CD4-positive, CD25-positive, alpha-beta regulatory T cell (primary cell): Measurements from ENCODE around the gene PAN2. TPM values are rescaled to one million over a fixed set of nuclear protein-coding genes. Genes with fewer than 3 reads are reported as not detected.

Experiments used
- ATAC-seq, 2 donors: fragments of 150-1000 bp; cut with Tn5 transposase; one replicate each; pipeline ENCODE4 v1.10.0; 2021; ENCODE audit warnings: low read depth in 2 of 2, moderate number of reproducible peaks in 2 of 2, moderate library complexity in 1 of 2
- DNase-seq, 3 donors: peaks; one replicate each; pipeline versions ENCODE4 v3.0.0 to v3.0.0-alpha.2; 2012 to 2022; ENCODE audit warnings: mixed read lengths in 1 of 3
- H3K27ac ChIP-seq: one replicate; pipeline ENCODE4 v1.7.0; 2013; ENCODE audit warnings: mild to moderate bottlenecking, low read length; ENCODE audit not compliant: insufficient read depth, poor library complexity, severe bottlenecking
- H3K27me3 ChIP-seq: one replicate; pipeline ENCODE4 v1.7.0; 2013; ENCODE audit warnings: low read length; ENCODE audit not compliant: control insufficient read depth, insufficient read depth
- H3K36me3 ChIP-seq: one replicate; pipeline ENCODE4 v1.7.0; 2013; ENCODE audit warnings: mild to moderate bottlenecking, low read length, moderate library complexity; ENCODE audit not compliant: control insufficient read depth, insufficient read depth
- H3K4me1 ChIP-seq: 2 replicates; pipeline ENCODE4 v1.7.0; 2013; ENCODE audit warnings: mild to moderate bottlenecking, low read length; ENCODE audit not compliant: insufficient read depth, control insufficient read depth, poor library complexity, severe bottlenecking
- H3K4me3 ChIP-seq: one replicate; pipeline ENCODE4 v1.7.0; 2013; ENCODE audit warnings: low read depth, mild to moderate bottlenecking, low read length, moderate library complexity
- H3K9me3 ChIP-seq, 2 experiments: 1 replicate in 1 of 2; 2 replicates in 1 of 2; pipeline ENCODE4 v1.7.0; 2013; ENCODE audit warnings: low read length in 2 of 2, mild to moderate bottlenecking in 1 of 2, moderate library complexity in 1 of 2; ENCODE audit not compliant: control insufficient read depth in 2 of 2
- H3K27ac Mint-ChIP-seq, 3 donors: one replicate each; pipeline ENCODE4 v1.8.0; 2020 to 2022; ENCODE audit warnings: mild to moderate bottlenecking in 3 of 3, mixed read lengths in 3 of 3, moderate library complexity in 2 of 3
- H3K27me3 Mint-ChIP-seq: one replicate; pipeline ENCODE4 v1.8.0; 2022; ENCODE audit warnings: mild to moderate bottlenecking, mixed read lengths
- H3K36me3 Mint-ChIP-seq: one replicate; pipeline ENCODE4 v1.8.0; 2020; ENCODE audit warnings: mixed read lengths
- H3K4me1 Mint-ChIP-seq, 4 donors: one replicate each; pipeline ENCODE4 v1.8.0; 2020 to 2022; ENCODE audit warnings: mixed read lengths in 4 of 4, mild to moderate bottlenecking in 1 of 4
- H3K4me3 Mint-ChIP-seq, 4 donors: one replicate each; pipeline ENCODE4 v1.8.0; 2020 to 2022; ENCODE audit warnings: mild to moderate bottlenecking in 4 of 4, mixed read lengths in 4 of 4, moderate library complexity in 3 of 4
- H3K9me3 Mint-ChIP-seq, 7 donors: one replicate each; pipeline ENCODE4 v1.8.0; 2020 to 2022; ENCODE audit warnings: mixed read lengths in 7 of 7, mild to moderate bottlenecking in 3 of 7, moderate library complexity in 2 of 7
- polyA plus RNA-seq, 4 donors: library from polyadenylated mRNA; unstranded; fragments of 300-500 nt; fragmentation: Illumina TruSeq; gene quantifications; one replicate each; pipeline ENCODE4 v1.2.3, GENCODE V29; 2021
- total RNA-seq: library from RNA; stranded (reverse); gene quantifications from one replicate; pipeline ENCODE4 v1.2.3, GENCODE V29; 2022

PAN2 gene
- total and polyA plus RNA-seq, 5 donors from 2014 or later, result 4.5 to 83.5 (median 7.8) TPM

DNA sequence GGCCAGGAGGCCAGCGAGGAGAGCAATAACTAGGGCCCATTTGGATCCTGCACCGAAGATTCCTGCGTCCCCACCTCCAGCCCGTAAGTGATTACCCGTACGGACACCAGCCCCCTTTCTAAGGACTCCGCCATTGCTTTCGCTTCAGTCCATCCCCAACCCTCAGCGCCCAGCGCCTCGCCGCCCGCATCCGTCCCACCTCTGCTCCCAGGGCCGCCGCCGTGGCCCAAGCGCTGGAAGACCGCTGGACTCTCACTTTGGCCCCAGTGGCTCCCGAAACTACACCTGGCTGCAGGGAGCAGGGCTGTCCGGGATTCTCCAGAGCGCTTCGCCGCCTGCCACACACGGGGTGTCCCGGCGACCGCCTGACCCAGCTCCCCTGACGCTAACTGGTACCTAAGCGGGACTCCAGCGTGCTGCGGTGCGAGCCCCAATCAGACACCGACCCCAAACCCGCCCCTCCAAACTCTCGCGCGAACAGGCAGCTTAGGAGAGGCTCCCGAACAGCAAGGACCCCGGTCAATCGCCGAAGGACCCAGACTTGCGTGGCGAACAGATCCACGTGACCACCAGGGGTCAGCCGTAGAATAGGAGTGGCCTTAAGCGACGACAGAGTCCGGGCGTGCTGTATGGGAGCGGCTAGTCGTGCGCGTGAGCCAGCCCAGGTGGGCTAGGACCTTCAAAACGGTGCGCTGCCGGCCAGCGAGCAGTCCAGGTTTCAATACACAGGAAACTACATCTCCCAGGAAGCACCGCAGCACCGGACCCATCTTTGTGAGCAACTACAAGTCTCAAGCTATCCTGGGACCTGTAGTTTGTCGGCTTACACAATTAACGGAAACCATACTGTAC lies 18.0 kb downstream of the PAN2 start, which contains the start of gene CNPY2:
Gene CNPY2 (minus strand): TSS at position 367 of the 852 bp plus-strand sequence. CDS start 771 bp downstream, outside the sequence.
- H3K27me3 ChIP-seq, result no peaks in the 10 kb centered on the region
- ATAC-seq (peak; percentile 92 to 94), DNase-seq (peak; percentile 95 to 98 (median 95))
- peak within 1 kb of the TSS; percentile 98 to 99 (median 99) for H3K27ac Mint-ChIP-seq
- no peaks in the 10 kb centered on the region for H3K9me3 ChIP-seq
- no peaks in the 10 kb centered on the region for H3K9me3 Mint-ChIP-seq
- H3K27me3 Mint-ChIP-seq, result no peaks in the 10 kb centered on the region
- peak within 1 kb of the TSS; percentile 93 for H3K27ac ChIP-seq
- H3K36me3 ChIP-seq, result peaks cover 14% of the 10 kb centered on the region
- H3K4me3 Mint-ChIP-seq, result peak within 1 kb of the TSS; percentile 98 to 100 (median 98)
- peak within 1 kb of the TSS; percentile 82 for H3K4me3 ChIP-seq
- peaks cover 14% of the 10 kb centered on the region for H3K4me1 ChIP-seq
- peaks cover 17% of the 10 kb centered on the region for H3K36me3 Mint-ChIP-seq
- peaks cover 4 to 24% (median 8%) of the 10 kb centered on the region in 4 donors for H3K4me1 Mint-ChIP-seq

DNA sequence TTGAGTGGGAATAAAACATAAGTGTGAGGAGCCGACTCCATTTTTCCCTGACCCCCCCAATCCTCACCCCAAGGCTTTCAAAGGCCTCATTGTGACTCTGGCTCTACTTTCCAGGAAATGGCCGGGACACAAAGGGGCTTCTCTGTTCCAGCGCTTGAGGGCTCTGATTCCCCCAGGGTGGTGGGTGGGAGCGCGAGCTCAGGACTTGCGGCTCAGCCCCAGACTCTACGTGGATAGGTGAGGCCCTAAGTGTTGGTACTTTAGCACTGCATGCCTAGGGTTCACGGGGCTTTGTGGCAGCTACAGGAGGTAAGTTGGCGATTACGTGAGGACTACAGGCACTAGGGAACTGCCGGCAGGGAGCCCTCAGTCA lies 18.6 kb downstream of the PAN2 start:
- DNase-seq, result no peak
- Mint-ChIP-seq H3K4me3 (peak overlapping the region; percentile 98 to 100 (median 98)), H3K27ac (peak overlapping the region in 2 of 3 donors; percentile 99), H3K27me3 (no peaks in the 10 kb centered on the region), H3K4me1 (peaks cover 4 to 24% (median 8%) of the 10 kb centered on the region in 4 donors), H3K9me3 (no peaks in the 10 kb centered on the region), H3K36me3 (peaks cover 17% of the 10 kb centered on the region)
- peak overlapping the region; percentile 93 for H3K27ac ChIP-seq
- ATAC-seq, result no peak
- peaks cover 14% of the 10 kb centered on the region for H3K4me1 ChIP-seq
- H3K4me3 ChIP-seq, result peak overlapping the region; percentile 82
- H3K36me3 ChIP-seq, result peaks cover 14% of the 10 kb centered on the region
- H3K9me3 ChIP-seq, result no peaks in the 10 kb centered on the region
- H3K27me3 ChIP-seq, result no peaks in the 10 kb centered on the region

DNA sequence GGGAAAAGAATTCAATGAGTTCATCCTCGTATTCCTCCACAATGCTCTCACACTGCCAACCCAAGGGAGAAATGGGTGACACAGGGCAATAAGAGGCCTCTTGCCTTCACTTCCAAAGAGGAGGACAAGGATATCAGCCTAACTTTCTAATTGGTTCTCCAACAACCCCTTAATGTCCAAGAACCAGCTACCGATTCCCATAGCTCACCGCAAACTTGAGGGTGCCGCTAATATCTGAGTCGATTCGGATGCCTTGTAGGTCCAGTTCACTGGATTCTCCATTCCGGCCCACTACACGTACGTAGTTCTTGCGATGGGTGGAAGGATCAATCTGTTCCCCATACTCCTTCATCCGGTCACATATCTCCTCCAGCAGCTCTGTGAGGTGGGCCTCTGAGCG lies 22.8 kb downstream of the PAN2 start:
- Histone ChIP-seq H3K27ac (no peak overlapping the region), H3K27me3 (no peaks in the 10 kb centered on the region), H3K9me3 (no peaks in the 10 kb centered on the region), H3K4me3 (no peak overlapping the region), H3K36me3 (peaks cover 29% of the 10 kb centered on the region), H3K4me1 (peaks cover 10% of the 10 kb centered on the region)
- peaks cover 14% of the 10 kb centered on the region for H3K36me3 Mint-ChIP-seq
- no peak overlapping the region for H3K4me3 Mint-ChIP-seq
- H3K9me3 Mint-ChIP-seq, result no peaks in the 10 kb centered on the region
- no peak for ATAC-seq
- H3K27me3 Mint-ChIP-seq, result no peaks in the 10 kb centered on the region
- DNase-seq, result no peak
- peaks cover 4 to 18% (median 5%) of the 10 kb centered on the region in 4 donors for H3K4me1 Mint-ChIP-seq
- H3K27ac Mint-ChIP-seq, result no peak overlapping the region

DNA sequence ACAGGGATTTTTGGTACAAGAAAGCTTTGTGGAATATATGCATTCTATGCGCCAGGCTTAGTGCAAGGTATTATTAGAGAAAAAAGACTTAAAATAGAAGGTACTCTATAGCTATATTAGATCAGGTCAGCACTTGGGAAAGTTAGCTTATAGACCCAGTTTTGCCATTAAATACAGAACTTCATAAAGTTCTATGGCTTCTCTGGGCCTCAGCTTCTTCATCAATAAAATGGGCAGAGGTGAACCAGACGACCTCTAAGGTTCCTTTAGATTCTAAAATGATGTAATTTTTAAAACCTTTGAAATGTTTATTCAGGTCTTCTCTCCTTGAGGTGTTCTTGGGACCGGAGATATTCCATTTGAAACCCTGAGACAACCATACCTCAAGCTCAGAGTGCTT lies 25.1 kb downstream of the PAN2 start:
- no peaks in the 10 kb centered on the region for H3K27me3 Mint-ChIP-seq
- no peak for ATAC-seq
- no peak for DNase-seq

DNA sequence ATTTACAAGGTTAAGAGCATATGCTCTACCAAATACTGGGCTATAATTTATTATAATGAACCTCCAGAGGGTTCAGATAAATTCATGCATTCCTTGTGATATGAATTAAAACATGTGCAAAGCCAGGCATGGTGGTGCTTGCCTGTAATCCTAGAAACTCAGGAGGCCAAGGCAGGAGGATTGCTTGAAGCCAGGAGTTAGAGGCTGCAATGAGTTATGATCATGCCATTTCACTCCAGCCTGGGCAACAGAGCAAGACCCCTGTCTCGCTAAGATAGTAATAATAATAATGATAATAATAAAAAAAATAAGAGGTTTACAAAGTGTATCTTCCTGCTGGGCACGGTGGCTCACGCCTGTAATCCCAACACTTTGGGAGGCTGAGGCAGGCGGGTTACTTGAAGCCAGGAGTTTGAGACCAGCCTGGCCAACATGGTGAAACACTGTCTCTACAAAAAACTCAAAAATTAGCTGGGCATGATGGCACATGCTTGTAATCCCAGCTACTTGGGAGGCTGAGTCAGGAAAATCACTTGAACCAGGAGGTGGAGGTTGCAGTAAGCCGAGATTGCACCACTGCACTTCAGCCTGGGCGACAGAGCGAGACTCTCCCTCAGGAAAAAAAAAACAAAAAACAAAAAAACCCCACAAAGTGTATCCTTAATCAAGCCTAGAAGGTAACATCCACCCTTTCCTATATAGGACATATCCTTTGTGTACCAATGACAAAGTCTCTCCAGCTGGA lies 26.4 kb downstream of the PAN2 start:
- no peak overlapping the region for H3K4me3 ChIP-seq
- Mint-ChIP-seq H3K36me3 (peaks cover 9% of the 10 kb centered on the region), H3K9me3 (no peaks in the 10 kb centered on the region), H3K27me3 (no peaks in the 10 kb centered on the region), H3K27ac (no peak overlapping the region), H3K4me1 (peaks cover under 1 to 3% (median 2%) of the 10 kb centered on the region in 4 donors), H3K4me3 (no peak overlapping the region)
- DNase-seq, result no peak
- no peaks in the 10 kb centered on the region for H3K27me3 ChIP-seq
- no peak overlapping the region for H3K27ac ChIP-seq
- peaks cover 26% of the 10 kb centered on the region for H3K36me3 ChIP-seq
- no peaks in the 10 kb centered on the region for H3K9me3 ChIP-seq
- peaks cover 3% of the 10 kb centered on the region for H3K4me1 ChIP-seq
- ATAC-seq, result no peak

More for the DNA sequence above, 25.1 kb downstream of the PAN2 start:
- H3K9me3 Mint-ChIP-seq, result no peaks in the 10 kb centered on the region
- H3K4me3 Mint-ChIP-seq, result peak overlapping the region in 2 of 4 donors; percentile 35 to 54
- H3K4me1 ChIP-seq, result no peaks in the 10 kb centered on the region
- H3K4me3 ChIP-seq, result no peak overlapping the region
- H3K27ac ChIP-seq, result no peak overlapping the region
- no peaks in the 10 kb centered on the region for H3K27me3 ChIP-seq
- no peak overlapping the region for H3K27ac Mint-ChIP-seq
- peaks cover 26% of the 10 kb centered on the region for H3K36me3 ChIP-seq
- no peaks in the 10 kb centered on the region for H3K9me3 ChIP-seq
- H3K4me1 Mint-ChIP-seq, result no peaks in the 10 kb centered on the region
- peaks cover 9% of the 10 kb centered on the region for H3K36me3 Mint-ChIP-seq

DNA sequence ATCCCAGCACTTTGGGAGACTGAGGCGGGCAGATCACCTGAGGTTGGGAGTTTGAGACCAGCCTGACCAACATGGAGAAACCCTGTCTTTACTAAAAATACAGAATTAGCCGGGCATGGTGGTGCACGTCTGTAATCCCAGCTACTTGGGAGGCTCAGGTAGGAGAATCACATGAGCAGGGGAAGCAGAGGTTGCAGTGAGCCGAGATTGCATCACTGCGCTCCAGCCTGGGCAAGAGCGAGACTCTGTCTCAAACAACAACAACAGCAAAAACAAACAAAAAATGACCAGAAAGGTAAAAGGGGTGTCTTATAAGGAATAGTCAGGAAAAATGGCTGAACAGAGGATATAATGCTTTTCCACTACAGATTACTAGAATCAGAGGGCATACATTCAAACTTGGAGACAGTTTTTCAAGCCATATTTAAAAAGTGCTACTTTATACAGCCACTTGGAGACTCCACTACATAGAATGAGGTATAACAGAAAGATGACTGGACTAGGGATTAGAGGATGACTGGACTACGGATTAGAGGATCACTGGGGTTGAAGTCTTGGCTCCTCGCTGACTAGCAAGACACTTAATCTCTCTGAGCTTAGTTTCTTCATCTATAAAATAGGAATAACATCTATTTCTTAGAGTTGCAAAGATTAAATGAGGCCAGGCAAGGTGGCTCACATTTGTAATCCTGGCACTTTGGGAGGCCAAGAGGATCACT lies 28.8 kb downstream of the PAN2 start:
- H3K36me3 ChIP-seq, result peaks cover 23% of the 10 kb centered on the region
- no peak overlapping the region for H3K27ac ChIP-seq
- H3K27ac Mint-ChIP-seq, result peak overlapping the region in 1 of 3 donors; percentile 14
- peaks cover 9 to 22% (median 16%) of the 10 kb centered on the region in 4 donors for H3K4me1 Mint-ChIP-seq
- DNase-seq, result no peak
- no peaks in the 10 kb centered on the region for H3K9me3 ChIP-seq
- H3K4me1 ChIP-seq, result peaks cover 20% of the 10 kb centered on the region
- H3K36me3 Mint-ChIP-seq, result peaks cover 8% of the 10 kb centered on the region
- H3K9me3 Mint-ChIP-seq, result no peaks in the 10 kb centered on the region
- no peak overlapping the region for H3K4me3 Mint-ChIP-seq
- no peak for ATAC-seq
- no peaks in the 10 kb centered on the region for H3K27me3 ChIP-seq
- H3K27me3 Mint-ChIP-seq, result no peaks in the 10 kb centered on the region
- H3K4me3 ChIP-seq, result no peak overlapping the region

DNA sequence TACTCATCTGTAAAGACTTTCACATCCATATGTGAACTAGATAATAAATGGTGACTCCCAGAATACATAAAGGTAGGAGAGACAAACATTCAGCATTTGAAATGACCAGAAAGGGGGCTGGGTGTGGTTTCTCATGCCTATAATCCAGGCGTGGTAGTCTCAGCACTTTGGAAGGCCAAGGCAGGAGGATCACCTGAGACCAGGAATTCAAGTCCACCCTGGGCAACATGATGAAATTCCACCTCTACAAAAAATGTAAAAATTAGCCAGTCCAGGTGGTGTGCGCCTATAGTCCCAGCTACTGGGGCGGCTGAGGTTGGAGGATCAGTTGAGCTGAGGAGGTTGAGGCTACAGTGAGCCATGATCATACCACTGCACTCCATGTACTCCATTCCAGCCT lies 29.5 kb downstream of the PAN2 start:
- Histone ChIP-seq H3K4me1 (peaks cover 24% of the 10 kb centered on the region), H3K27ac (no peak overlapping the region), H3K9me3 (no peaks in the 10 kb centered on the region), H3K36me3 (peaks cover 18% of the 10 kb centered on the region), H3K4me3 (no peak overlapping the region), H3K27me3 (no peaks in the 10 kb centered on the region)
- H3K27me3 Mint-ChIP-seq, result no peaks in the 10 kb centered on the region
- ATAC-seq (no peak), DNase-seq (no peak)
- H3K9me3 Mint-ChIP-seq, result no peaks in the 10 kb centered on the region
- H3K4me3 Mint-ChIP-seq, result no peak overlapping the region
- peaks cover 4% of the 10 kb centered on the region for H3K36me3 Mint-ChIP-seq
- peak overlapping the region in 1 of 3 donors; percentile 62 for H3K27ac Mint-ChIP-seq
- peaks cover 11 to 27% (median 19%) of the 10 kb centered on the region in 4 donors for H3K4me1 Mint-ChIP-seq
